Stimulated activated CD4-positive, alpha-beta T cell treated with anti-CD3 and anti-CD28 coated beads, Interleukin-4, amount 100 ng/mL, for 1 hour (primary cell): ENCODE results near the gene GRM4.

Experiments used
- DNase-seq: peaks from one replicate; pipeline ENCODE4 v3.0.0-alpha.2; 2020

The GRM4 gene

GRCh38 chr6:34082348-34082747, 63.5 kb downstream of the GRM4 start:
- DNase-seq, result no peak

GRCh38 chr6:34080357-34080756, 65.5 kb downstream of the GRM4 start:
- no peak for DNase-seq

GRCh38 chr6:34079899-34080298, 66.0 kb downstream of the GRM4 start:
- DNase-seq, result no peak

- DNase-seq, result no peak
Observed at GRCh38 chr6:34075906-34076305, 70.0 kb downstream of the GRM4 start.

GRCh38 chr6:34074064-34074742, 71.7 kb downstream of the GRM4 start:
- DNase-seq, result no peak

GRCh38 chr6:34073540-34073939, 72.3 kb downstream of the GRM4 start:
- no peak for DNase-seq

- no peak for DNase-seq
Observed at GRCh38 chr6:34072727-34073126, 73.2 kb downstream of the GRM4 start.

GRCh38 chr6:34071884-34072379, 74.0 kb downstream of the GRM4 start:
- DNase-seq, result no peak

GRCh38 chr6:34071136-34071883, 74.6 kb downstream of the GRM4 start:
- DNase-seq, result no peak

GRCh38 chr6:34070315-34071135, 75.4 kb downstream of the GRM4 start:
- DNase-seq, result no peak

- DNase-seq, result no peak
Observed at GRCh38 chr6:34068462-34069044, 77.3 kb downstream of the GRM4 start.

- DNase-seq, result no peak
Observed at GRCh38 chr6:34067814-34068213, 78.1 kb downstream of the GRM4 start.

- DNase-seq, result no peak
Observed at GRCh38 chr6:34066772-34067770, 78.8 kb downstream of the GRM4 start.

GRCh38 chr6:34066218-34066571, 79.7 kb downstream of the GRM4 start:
- no peak for DNase-seq

GRCh38 chr6:34065466-34066217, 80.2 kb downstream of the GRM4 start:
- DNase-seq, result no peak

GRCh38 chr6:34064675-34065074, 81.2 kb downstream of the GRM4 start:
- DNase-seq, result no peak

GRCh38 chr6:34063651-34064050, 82.2 kb downstream of the GRM4 start:
- no peak for DNase-seq

- no peak for DNase-seq
Observed at GRCh38 chr6:34062815-34063214, 83.1 kb downstream of the GRM4 start.

GRCh38 chr6:34062156-34062555, 83.7 kb downstream of the GRM4 start:
- no peak for DNase-seq

GRCh38 chr6:34061348-34061747, 84.5 kb downstream of the GRM4 start:
- no peak for DNase-seq

GRCh38 chr6:34059914-34060313, 86.0 kb downstream of the GRM4 start:
- no peak for DNase-seq
